ENCODE measurements around the gene PCDH17. TPM values are rescaled to one million over a fixed set of nuclear protein-coding genes. Genes with fewer than 3 reads are reported as not detected.

PCDH17 gene
- total RNA-seq, 1 experiment from 2014 or later = not detected

- no peaks in the 10 kb centered on the region for H3F3A ChIP-seq (ENCODE audit: insufficient read depth, low read depth)
- no TSS peak for BruUV-seq (replicated peaks)
- H3K4me1 ChIP-seq (replicated peaks; ENCODE audit: insufficient read depth) = no peaks in the 10 kb centered on the region
- DNase-seq = no peak
- H2AFZ ChIP-seq = no peak overlapping the region
- H3K9me2 ChIP-seq (ENCODE audit: insufficient read depth) = no peaks in the 10 kb centered on the region; the same call in 1 of the 2 replicates
- H4K20me1 ChIP-seq (ENCODE audit: insufficient read depth) = no peaks in the 10 kb centered on the region
- H3K9me3 ChIP-seq (ENCODE audit: insufficient read depth, low read depth) = no peaks in the 10 kb centered on the region
- no peaks in the 10 kb centered on the region for H3K27me3 ChIP-seq (ENCODE audit: insufficient read depth, low read depth)
- TF ChIP-seq EZH2 (IDR thresholded peaks at IDR 0.05; ENCODE audit: low read depth) = no peak
- TF ChIP-seq CTCF (conservative IDR thresholded peaks at IDR 0.05) = no peak
- CTCF ChIA-PET = no interaction called here
- no peak overlapping the region for H3K27ac ChIP-seq
- intact Hi-C loops (cut with micrococcal nuclease; ENCODE audit: unreplicated experiment) = no loop called here
- POLR2A ChIA-PET (ENCODE audit: unreplicated experiment) = no interaction called here
- H3K79me2 ChIP-seq (ENCODE audit: low read depth) = no peaks in the 10 kb centered on the region
- H3K4me3 ChIP-seq = no peak overlapping the region
- no peak overlapping the region for H3K4me2 ChIP-seq
- no peaks in the 10 kb centered on the region for H3K36me3 ChIP-seq (ENCODE audit: low read depth)
Measured at GRCh38 chr13:57633141-57633949, 1.8 kb downstream of the PCDH17 start.

GRCh38 chr13:57633950-57634838, 2.6 kb downstream of the PCDH17 start:
- DNase-seq = no peak
- Histone ChIP-seq H3K36me3 (ENCODE audit: low read depth) (no peaks in the 10 kb centered on the region), H3K4me2 (no peak overlapping the region), H3K27ac (no peak overlapping the region), H3K9me2 (ENCODE audit: insufficient read depth) (no peaks in the 10 kb centered on the region; the same call in 1 of the 2 replicates), H3K4me3 (no peak overlapping the region), H3K27me3 (ENCODE audit: insufficient read depth, low read depth) (no peaks in the 10 kb centered on the region), H3F3A (ENCODE audit: insufficient read depth, low read depth) (no peaks in the 10 kb centered on the region), H3K79me2 (ENCODE audit: low read depth) (no peaks in the 10 kb centered on the region), H3K4me1 (replicated peaks; ENCODE audit: insufficient read depth) (no peaks in the 10 kb centered on the region), H4K20me1 (ENCODE audit: insufficient read depth) (no peaks in the 10 kb centered on the region), H3K9me3 (ENCODE audit: insufficient read depth, low read depth) (no peaks in the 10 kb centered on the region), H2AFZ (no peak overlapping the region)
- ChIA-PET CTCF (no interaction called here), POLR2A (ENCODE audit: unreplicated experiment) (no interaction called here)
- intact Hi-C loops (cut with micrococcal nuclease; ENCODE audit: unreplicated experiment) = no loop called here
- no TSS peak for BruUV-seq (replicated peaks)
- TF ChIP-seq CTCF (conservative IDR thresholded peaks at IDR 0.05) (no peak), EZH2 (IDR thresholded peaks at IDR 0.05; ENCODE audit: low read depth) (no peak)

GRCh38 chr13:57634839-57635165, 3.3 kb downstream of the PCDH17 start:
- Histone ChIP-seq H3K9me3 (ENCODE audit: insufficient read depth, low read depth) (no peaks in the 10 kb centered on the region), H3K27me3 (ENCODE audit: insufficient read depth, low read depth) (no peaks in the 10 kb centered on the region), H3K9me2 (ENCODE audit: insufficient read depth) (no peaks in the 10 kb centered on the region; the same call in 1 of the 2 replicates), H3K4me2 (no peak overlapping the region), H3K4me1 (replicated peaks; ENCODE audit: insufficient read depth) (no peaks in the 10 kb centered on the region), H3F3A (ENCODE audit: insufficient read depth, low read depth) (no peaks in the 10 kb centered on the region), H3K27ac (no peak overlapping the region), H3K36me3 (ENCODE audit: low read depth) (no peaks in the 10 kb centered on the region), H3K4me3 (no peak overlapping the region), H4K20me1 (ENCODE audit: insufficient read depth) (no peaks in the 10 kb centered on the region), H3K79me2 (ENCODE audit: low read depth) (no peaks in the 10 kb centered on the region), H2AFZ (no peak overlapping the region)
- no TSS peak for BruUV-seq (replicated peaks)
- TF ChIP-seq CTCF (conservative IDR thresholded peaks at IDR 0.05) = no peak
- TF ChIP-seq EZH2 (IDR thresholded peaks at IDR 0.05; ENCODE audit: low read depth) = no peak
- intact Hi-C loops (cut with micrococcal nuclease; ENCODE audit: unreplicated experiment) = no loop called here
- no peak for DNase-seq
- ChIA-PET POLR2A (ENCODE audit: unreplicated experiment) (no interaction called here), CTCF (no interaction called here)

All from PC-9 (cell line).